Heart left ventricle (tissue), 13 donors: ENCODE results near the gene RAET1E.

Source experiments
- POLR2A ChIP-seq, 2 donors: fragments of 450-650 bp; IDR thresholded peaks; one replicate each; pipeline ENCODE4 v1.6.1; 2017; ENCODE audit warnings: antibody characterized with exemption in 2 of 2, mild to moderate bottlenecking in 2 of 2, moderate library complexity in 2 of 2
- TF ChIP-seq, protein P1 (sequence below), 12 donors: fragments of 200-600 bp; sonication (generic) in 4 of 12; IDR thresholded peaks; one replicate each; pipeline versions ENCODE4 v1.5.0 to v1.8.0; 2018 to 2022; ENCODE audit warnings: antibody characterized with exemption in 12 of 12, mild to moderate bottlenecking in 5 of 12
- donor health status: ischemic (EF 13 %, LVEDD 7.1; RV severe dilation, severe dysfunction).
- donor health status: DM: no; HTN: yes; CAD: no.
- donor health status: DM: no; HTN: no; CAD: no.
- donor health status: ischemic (EF 25% LVEDD 6.9; RV normal size, moderate dysfunction).
- donor health status: ischemic (EF 25% LVEDD 5.7; RV mildly dilated, moderate dysfunction).
- donor health status: ischemic (EF 35%, LVEDD 5.7; RV mildly dilated, moderate dysfunction).
- donor health status: nonischemic (EF 11% LVEDD 7.7; RV severe dilation, severe dysfunction).
- donor health status: DM: yes; HTN: yes; CAD: no.
- donor health status: PGD.
- donor health status: ischemic (EF 29% LVEDD 5.4; RV normal size, mild dysfunction).
- donor health status: nonischemic (EF 23%, LVEDD 6.1; RV moderate dilation, normal function).

DNA sequence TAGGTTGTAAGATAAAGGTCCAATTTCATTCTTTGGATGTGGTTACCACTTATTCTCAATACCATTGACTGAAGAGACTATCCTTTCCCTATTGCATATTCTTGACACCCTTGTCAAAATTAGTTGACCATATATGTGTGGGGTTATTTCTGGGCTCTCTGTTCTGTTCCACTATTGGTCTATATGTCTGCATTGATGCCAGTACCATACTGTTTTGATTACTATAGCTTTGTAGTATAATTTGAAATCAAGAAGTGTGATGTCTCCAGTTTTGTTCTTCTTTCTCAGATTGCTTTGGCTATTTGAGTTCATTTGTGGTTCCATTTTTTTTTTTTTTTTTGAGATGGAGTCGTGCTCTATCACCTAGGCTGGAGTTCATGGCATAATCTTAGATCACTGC, 25.7 kb downstream of the RAET1E start:
- TF ChIP-seq, protein P1, sequence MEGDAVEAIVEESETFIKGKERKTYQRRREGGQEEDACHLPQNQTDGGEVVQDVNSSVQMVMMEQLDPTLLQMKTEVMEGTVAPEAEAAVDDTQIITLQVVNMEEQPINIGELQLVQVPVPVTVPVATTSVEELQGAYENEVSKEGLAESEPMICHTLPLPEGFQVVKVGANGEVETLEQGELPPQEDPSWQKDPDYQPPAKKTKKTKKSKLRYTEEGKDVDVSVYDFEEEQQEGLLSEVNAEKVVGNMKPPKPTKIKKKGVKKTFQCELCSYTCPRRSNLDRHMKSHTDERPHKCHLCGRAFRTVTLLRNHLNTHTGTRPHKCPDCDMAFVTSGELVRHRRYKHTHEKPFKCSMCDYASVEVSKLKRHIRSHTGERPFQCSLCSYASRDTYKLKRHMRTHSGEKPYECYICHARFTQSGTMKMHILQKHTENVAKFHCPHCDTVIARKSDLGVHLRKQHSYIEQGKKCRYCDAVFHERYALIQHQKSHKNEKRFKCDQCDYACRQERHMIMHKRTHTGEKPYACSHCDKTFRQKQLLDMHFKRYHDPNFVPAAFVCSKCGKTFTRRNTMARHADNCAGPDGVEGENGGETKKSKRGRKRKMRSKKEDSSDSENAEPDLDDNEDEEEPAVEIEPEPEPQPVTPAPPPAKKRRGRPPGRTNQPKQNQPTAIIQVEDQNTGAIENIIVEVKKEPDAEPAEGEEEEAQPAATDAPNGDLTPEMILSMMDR (IDR thresholded peaks at IDR 0.05) = no peak
- TF ChIP-seq POLR2A (IDR thresholded peaks at IDR 0.05) = no peak
